Measurements from ENCODE around the gene CNTN5.
A peak's percentile ranks its signal among the peaks of the same experiment; 100 is the strongest.
"Not testable (repeated sequence)": the region's sequence is repeated elsewhere in the genome, so short reads cannot be mapped to it uniquely, and the experiment has no call there.

Gene CNTN5

GRCh38 chr11:99279266-99279665 lies 258.5 kb downstream of the CNTN5 start:
- DNase-seq, result no peak

- no peak for DNase-seq
Measured at GRCh38 chr11:99281331-99281730, 260.6 kb downstream of the CNTN5 start.

- not testable (repeated sequence) for DNase-seq
Measured at GRCh38 chr11:99297925-99298324, 277.2 kb downstream of the CNTN5 start.

GRCh38 chr11:99307510-99308088 lies 286.9 kb downstream of the CNTN5 start:
- DNase-seq, result no peak

GRCh38 chr11:99311870-99312269 lies 291.1 kb downstream of the CNTN5 start:
- DNase-seq, result no peak

GRCh38 chr11:99316776-99317520 lies 296.2 kb downstream of the CNTN5 start:
- peak; percentile 35 for DNase-seq

GRCh38 chr11:99320769-99321290 lies 300.1 kb downstream of the CNTN5 start:
- no peak for DNase-seq

GRCh38 chr11:99325847-99326246 lies 305.1 kb downstream of the CNTN5 start:
- DNase-seq, result peak; percentile 83

- DNase-seq, result no peak
Measured at GRCh38 chr11:99327066-99327465, 306.3 kb downstream of the CNTN5 start.

GRCh38 chr11:99327527-99327926 lies 306.8 kb downstream of the CNTN5 start:
- peak; percentile 9 for DNase-seq

GRCh38 chr11:99333621-99334020 lies 312.9 kb downstream of the CNTN5 start:
- no peak for DNase-seq

GRCh38 chr11:99343117-99343516 lies 322.4 kb downstream of the CNTN5 start:
- DNase-seq, result no peak

GRCh38 chr11:99349151-99349673 lies 328.5 kb downstream of the CNTN5 start:
- DNase-seq, result peak; percentile 10

- no peak for DNase-seq
Measured at GRCh38 chr11:99351624-99352023, 330.9 kb downstream of the CNTN5 start.

- DNase-seq, result no peak
Measured at GRCh38 chr11:99352642-99353041, 331.9 kb downstream of the CNTN5 start.

GRCh38 chr11:99366546-99366945 lies 345.8 kb downstream of the CNTN5 start:
- no peak for DNase-seq

- DNase-seq, result peak; percentile 3
Measured at GRCh38 chr11:99368583-99368982, 347.8 kb downstream of the CNTN5 start.

GRCh38 chr11:99370549-99371216 lies 349.9 kb downstream of the CNTN5 start:
- DNase-seq, result peak; percentile 48

GRCh38 chr11:99371257-99371656 lies 350.5 kb downstream of the CNTN5 start:
- DNase-seq, result no peak

- no peak for DNase-seq
Measured at GRCh38 chr11:99376463-99376862, 355.7 kb downstream of the CNTN5 start.

GRCh38 chr11:99383648-99384245 lies 363.0 kb downstream of the CNTN5 start:
- DNase-seq, result no peak

- DNase-seq, result no peak
Measured at GRCh38 chr11:99391245-99391644, 370.5 kb downstream of the CNTN5 start.

- DNase-seq, result no peak
Measured at GRCh38 chr11:99406345-99406744, 385.6 kb downstream of the CNTN5 start.
